Spleen (tissue), 7 donors: ENCODE measurements around the gene RECK.

Experiments
- POLR2A ChIP-seq, 3 donors: fragments of 450-650 bp; IDR thresholded peaks; one replicate each; pipeline ENCODE4 v1.5.1; 2017; ENCODE audit warnings: antibody characterized with exemption in 3 of 3, mild to moderate bottlenecking in 1 of 3
- TF ChIP-seq, protein P1 (sequence below), 11 experiments: fragments of 200-600 bp in 7 of 11; fragments of 450-650 bp in 4 of 11; sonication (generic) in 4 of 11; IDR thresholded peaks in 8 of 11; conservative IDR thresholded peaks in 3 of 11; 1 replicate in 7 of 11; 2 replicates in 4 of 11; pipeline versions ENCODE4 v1.4.0 to v1.8.0; 2016 to 2021; ENCODE audit warnings: antibody characterized with exemption in 11 of 11, inconsistent platforms in 4 of 11, mild to moderate bottlenecking in 1 of 11
- donor health status: DM: no; HTN: no; CAD: no; lungs with moderate emphysema.
- donor health status: DM: no; HTN: no; CAD: no.
- donor health status: DM: no; HTN: no; CAD: no.

DNA sequence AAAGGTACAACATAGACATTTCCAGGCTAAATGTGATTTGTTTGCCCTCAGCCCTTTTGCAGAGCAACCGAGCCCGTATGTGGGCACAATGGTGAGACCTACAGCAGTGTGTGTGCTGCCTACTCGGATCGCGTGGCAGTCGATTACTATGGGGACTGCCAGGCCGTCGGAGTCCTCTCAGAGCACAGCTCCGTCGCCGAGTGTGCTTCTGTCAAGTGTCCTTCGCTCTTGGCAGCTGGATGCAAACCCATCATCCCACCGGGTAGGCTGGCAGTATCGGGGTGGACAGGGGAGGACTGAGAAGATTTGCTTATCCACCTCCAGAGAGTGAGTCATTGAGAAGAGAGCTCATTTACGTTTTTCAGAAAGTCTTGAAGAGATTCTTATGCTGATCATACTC lies 82.0 kb downstream of the RECK start:
- no peak for TF ChIP-seq POLR2A (IDR thresholded peaks at IDR 0.05)
- TF ChIP-seq, protein P1, sequence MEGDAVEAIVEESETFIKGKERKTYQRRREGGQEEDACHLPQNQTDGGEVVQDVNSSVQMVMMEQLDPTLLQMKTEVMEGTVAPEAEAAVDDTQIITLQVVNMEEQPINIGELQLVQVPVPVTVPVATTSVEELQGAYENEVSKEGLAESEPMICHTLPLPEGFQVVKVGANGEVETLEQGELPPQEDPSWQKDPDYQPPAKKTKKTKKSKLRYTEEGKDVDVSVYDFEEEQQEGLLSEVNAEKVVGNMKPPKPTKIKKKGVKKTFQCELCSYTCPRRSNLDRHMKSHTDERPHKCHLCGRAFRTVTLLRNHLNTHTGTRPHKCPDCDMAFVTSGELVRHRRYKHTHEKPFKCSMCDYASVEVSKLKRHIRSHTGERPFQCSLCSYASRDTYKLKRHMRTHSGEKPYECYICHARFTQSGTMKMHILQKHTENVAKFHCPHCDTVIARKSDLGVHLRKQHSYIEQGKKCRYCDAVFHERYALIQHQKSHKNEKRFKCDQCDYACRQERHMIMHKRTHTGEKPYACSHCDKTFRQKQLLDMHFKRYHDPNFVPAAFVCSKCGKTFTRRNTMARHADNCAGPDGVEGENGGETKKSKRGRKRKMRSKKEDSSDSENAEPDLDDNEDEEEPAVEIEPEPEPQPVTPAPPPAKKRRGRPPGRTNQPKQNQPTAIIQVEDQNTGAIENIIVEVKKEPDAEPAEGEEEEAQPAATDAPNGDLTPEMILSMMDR (IDR thresholded peaks at IDR 0.05 in 8 of 11, conservative IDR thresholded peaks at IDR 0.05 in 3 of 11): no peak
